ENCODE results near the gene TRUB1.

Gene TRUB1

DNA sequence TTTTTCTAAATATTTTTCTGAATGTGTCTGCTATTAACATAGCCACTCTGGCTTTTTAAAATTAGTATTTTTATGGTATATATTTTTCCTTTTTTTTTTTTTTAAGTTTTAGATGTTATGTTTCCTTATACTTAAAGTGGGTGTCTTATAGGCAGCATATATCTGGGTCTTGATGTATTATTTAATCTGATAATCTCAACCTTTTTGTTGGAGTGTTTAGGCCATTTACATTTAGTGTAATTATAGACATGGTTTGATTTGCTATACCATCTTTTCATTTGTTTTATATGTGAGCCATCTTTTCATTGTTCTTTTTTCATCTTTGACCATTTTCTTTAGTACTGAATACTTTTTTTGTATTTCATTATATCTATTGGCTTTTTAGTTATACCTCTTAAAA lies 45.0 kb downstream of the TRUB1 start:
- no peak for DNase-seq

DNA sequence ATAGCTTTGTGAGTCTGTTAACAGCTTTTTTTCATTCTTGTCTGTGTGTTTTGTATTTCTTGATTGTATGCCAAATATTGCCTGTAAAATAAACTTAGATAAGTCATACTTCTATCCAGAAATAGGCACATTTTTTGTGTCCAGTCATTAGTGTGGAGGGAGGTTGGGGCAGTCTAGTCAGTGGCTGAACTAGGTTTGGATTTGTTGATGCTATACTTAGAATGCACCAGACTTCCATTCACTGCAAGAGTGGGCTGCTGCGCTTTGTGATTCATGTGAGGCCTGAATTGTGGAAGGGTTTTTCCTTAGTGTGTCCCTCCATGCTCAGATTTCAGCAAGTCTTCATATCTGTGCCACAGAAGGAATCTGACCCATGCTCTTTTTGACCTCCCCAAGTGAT lies 50.0 kb downstream of the TRUB1 start:
- DNase-seq = no peak

DNA sequence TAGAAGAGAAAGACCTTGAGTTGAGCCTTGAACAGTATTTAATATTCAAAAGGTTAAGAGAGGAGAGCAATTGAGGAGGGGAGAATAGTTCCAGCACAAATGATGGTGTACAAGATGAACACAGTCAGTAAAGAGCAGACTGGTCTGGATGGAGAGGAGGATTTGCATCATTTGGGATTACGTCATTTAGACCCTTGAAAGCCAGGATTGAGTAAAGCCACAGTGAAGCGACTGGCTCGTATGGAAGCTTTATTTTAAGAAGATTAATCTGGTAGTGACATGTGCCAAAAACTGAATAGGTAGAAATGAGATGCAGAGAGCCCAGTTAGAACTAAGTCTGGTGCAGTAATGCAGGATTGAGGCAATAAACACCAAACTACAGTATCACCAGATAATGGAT lies 52.6 kb downstream of the TRUB1 start:
- DNase-seq = no peak

- DNase-seq = no peak
Measured at GRCh38 chr10:114990991-114991390, 53.0 kb downstream of the TRUB1 start.

- DNase-seq = no peak
Measured at GRCh38 chr10:114992189-114992775, 54.3 kb downstream of the TRUB1 start.

DNA sequence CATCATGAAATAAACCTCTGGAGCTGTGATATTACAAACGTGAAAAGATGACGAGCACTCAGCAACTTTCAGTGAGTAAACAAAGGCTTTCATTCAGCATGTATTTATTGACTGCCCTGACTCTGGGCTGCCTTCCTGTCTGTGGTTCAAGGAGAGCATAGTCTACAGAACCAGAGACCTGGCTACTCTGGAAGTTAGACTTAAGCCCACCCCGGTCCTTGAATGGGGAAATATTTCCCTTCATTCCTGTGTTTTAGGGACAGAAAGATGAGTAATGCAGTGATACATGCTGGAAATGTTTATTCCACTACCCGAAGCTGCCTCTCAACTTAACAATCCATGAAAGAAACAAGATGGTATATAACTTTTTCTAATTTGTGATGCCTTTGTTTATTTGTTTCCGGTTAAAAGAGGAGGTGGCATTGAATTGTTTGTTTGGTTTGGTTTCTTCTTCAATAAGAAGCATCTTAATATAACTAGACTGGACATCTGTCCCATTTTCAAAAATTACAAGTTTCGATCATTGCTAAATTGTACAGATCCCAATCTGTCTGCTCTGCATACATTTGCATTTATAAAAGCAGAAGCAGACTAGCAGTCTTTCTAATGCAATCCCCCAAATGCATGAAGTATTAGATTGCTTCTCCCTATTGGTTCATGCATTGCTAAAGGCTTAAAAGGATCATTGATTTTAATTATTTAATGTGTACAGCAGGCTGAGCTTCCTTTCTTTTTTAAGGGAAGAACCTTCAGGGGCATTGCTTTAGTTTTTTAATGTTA lies 57.7 kb downstream of the TRUB1 start:
- no peak for DNase-seq

GRCh38 chr10:114996542-114996941 lies 58.5 kb downstream of the TRUB1 start:
- no peak for DNase-seq

- DNase-seq = no peak
Measured at GRCh38 chr10:114998993-114999392, 61.0 kb downstream of the TRUB1 start.

DNA sequence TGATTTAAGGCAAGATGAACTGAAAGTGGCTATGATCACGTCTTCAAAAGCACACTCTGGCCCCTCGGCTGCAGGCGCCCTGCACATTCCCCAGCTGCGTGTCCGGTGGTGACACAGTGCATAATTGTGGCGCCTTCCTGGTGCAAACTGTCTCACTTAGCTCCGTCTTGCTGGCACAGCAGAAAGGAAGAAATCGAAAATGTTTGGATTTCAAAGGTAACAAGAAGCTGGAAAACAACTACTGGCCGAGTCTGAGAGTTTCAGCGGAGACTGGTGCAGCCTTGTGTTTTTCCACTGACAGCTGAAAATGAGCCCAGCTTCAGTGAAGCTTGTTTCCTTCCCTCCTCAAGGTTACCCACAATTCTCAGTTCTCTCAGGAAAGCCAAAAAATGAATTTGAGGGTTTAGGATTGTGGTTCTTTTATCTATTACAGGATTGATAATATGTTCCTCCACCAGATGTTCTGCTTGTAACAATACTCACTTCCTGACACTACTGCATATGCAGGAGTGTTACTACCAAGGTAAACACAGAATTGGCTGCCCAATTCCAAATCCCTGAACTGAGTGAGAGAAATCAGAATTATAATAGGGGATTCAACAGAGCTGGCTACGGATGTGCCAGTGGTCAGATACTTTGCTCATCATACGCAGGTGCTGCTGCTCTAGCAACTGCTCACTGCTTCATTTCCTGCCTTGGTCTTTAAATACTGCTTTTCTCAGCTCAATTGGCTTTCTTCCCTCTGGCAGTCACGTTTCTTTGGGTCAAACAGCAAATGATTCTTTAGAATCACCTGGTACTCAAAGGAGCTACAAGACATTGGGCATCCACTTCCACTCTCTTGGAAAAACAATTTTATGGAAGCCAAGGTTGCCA lies 63.7 kb downstream of the TRUB1 start:
- DNase-seq = no peak

GRCh38 chr10:115003396-115003795 lies 65.4 kb downstream of the TRUB1 start:
- no peak for DNase-seq

DNA sequence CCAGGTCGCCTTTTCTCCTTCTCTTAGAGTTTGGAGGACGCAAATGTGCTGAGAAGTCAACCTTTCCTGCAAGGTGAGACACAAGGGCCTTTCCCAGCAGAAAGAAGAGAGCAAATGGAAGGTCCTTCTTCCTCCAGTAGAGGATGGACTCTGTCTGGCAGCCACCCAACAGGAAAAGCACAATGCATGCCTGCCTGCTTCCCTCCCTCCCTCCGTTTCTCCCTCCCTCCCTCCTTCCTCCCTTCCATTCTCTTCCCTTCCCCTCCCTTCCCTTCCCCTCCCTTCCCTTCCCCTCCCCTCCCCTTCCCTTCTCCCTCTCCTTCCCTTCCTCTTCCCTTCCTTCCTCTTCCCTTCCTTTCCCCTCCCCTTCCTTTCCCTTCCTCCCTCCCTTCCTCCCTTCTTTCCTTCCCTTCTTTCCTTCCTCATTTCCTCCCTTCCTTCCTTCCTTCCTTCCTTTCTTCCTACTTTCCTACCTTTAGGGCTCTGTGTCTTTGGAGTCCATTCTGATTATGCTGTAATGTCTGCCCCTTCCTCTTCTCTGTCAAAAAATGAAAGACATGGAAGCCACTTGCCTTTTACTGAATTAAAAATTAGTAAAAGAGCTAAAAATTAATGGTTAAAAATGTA lies 66.4 kb downstream of the TRUB1 start:
- DNase-seq = no peak

GRCh38 chr10:115005771-115006170 lies 67.8 kb downstream of the TRUB1 start:
- no peak for DNase-seq

DNA sequence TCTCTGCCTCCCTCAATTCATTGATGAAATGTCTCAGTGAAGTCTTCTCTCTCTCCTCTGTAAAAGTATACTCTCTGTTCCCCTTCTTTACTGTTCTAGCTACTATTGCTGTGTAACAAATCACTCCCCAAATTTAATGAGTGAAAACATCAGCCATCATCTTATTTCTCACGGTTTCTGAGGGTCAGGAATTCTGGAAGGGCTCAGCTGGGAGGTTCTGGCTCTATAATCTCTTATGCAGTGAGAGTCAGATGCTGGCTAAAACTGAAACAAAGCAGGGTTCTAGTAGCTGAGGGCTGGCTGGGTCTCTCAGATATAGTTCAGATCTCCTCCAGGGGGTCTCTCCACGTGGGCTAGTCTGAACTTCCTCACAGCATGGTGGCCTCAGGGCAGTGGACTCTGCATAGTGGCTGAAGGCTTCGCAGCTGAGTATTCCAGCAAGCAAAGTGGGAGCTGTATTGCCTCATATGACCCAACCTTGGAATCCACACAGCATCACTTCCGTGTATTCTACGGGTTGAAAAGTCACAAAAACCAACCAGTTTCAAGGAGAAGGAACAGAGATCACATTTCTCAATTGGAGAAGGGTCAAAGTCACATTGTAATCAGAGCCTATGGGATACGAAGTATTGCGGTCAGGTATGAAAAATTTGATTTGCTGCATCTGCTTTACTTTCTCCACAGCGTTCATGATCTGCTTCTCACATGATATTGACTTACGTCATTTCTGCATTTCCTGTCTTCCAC lies 80.4 kb downstream of the TRUB1 start:
- no peak for DNase-seq

GRCh38 chr10:115020449-115020848 lies 82.5 kb downstream of the TRUB1 start:
- DNase-seq = no peak

DNA sequence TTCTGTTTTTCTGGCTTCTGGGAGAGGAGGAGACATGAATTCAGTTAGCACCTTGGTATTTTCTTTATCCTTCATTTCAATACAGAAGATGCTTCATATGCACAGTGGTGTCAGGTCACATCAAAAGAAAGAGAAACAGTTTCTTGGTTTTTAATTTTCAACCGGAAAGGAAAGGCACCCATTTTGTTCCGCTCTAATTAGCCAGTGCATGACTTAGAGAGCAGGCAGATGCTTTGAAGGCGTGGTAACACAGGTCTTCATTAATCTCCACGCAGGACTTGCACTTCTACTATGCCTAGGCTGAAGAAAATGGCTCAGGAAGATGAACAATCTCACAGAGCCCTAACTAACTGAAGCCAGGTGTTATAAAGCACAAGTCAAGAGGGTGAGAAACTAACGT lies 84.7 kb downstream of the TRUB1 start:
- DNase-seq = no peak

DNA sequence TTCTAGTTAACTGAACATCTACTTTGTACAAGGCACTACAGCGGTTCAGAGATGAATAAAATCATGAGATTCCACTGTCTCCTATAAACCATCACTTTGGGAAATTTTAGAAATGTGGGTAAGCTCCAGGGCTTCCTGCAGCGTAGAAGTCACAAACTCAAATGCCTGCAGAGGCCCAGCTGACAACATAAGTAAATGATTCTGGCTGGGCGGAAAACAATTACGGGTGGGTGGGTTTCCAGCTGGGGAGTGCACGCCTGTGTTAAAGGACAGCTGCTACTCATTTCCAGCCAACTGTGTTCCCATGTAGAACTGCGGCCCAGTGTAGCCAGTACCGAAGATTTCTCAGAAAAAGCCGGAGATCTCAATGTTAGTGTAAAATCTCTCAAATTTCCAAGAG lies 85.7 kb downstream of the TRUB1 start:
- DNase-seq = no peak

- DNase-seq = no peak
Measured at GRCh38 chr10:115024371-115024770, 86.4 kb downstream of the TRUB1 start.

- no peak for DNase-seq
Measured at GRCh38 chr10:115026056-115026745, 88.2 kb downstream of the TRUB1 start.

GRCh38 chr10:115026746-115027140 lies 88.7 kb downstream of the TRUB1 start:
- no peak for DNase-seq

All from suppressor macrophage treated with lipopolysaccharide for 4 hours (primary cell).